HG03558 (cell line): ENCODE measurements around the gene ITGA1.

Source experiments
- ATAC-seq: cut with Tn5 transposase; IDR thresholded peaks from one replicate; pipeline ENCODE4 v1.9.1; 2021; ENCODE audit warnings: moderate number of reproducible peaks; ENCODE audit not compliant: unreplicated experiment; ENCODE audit errors: extremely low read depth

Gene ITGA1

DNA sequence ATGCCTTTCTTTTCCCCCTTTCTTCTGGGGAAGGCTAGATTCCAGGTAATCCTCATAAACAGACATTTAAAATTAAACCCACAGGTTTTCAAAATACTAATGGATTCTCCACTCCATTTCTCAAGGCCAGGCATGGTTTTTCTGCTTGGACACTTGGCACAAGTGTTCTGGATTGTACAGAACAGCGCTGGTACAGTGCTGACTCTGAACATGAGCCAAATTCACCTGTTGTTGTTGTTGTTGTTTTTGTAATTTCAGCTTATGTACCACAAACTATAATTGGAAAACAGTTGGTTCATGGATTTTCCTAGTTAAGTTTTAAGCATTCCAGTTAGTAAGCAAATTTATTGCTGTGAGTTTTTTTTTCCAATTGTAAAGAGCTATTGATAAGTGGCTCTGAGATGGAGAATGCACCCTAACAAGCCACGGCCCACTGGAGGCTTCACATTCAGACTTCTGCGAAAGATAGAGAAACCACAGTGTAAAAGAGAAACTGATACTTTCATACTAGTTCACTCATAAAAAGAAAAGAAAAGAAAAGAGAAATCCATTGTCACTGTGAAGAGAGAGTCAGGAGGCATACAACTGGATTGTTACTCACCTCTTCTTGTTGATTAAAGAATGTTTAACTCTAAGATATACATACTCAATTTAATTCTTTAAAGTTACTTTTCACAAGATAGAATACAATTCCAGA is 16.2 kb upstream of the ITGA1 start:
- ATAC-seq: peak; percentile 93

DNA sequence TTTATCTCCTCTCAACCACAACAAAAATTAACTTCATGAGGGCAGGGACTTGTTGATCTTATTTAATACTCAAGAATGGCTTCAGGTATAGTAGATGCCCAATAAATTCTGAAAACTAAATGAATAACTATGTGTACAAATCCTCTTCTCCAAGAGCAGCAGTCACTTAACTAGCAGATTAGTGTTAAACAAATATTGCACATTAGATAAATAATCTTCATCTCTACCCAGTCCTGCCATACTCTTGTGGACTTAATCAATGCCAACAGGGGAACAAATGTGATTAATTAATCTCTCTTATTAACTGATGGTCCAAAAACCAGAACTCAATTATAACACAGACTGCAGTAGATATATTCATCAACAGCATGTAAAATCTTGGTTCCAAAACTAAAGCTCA is 15.0 kb upstream of the ITGA1 start:
- ATAC-seq: no peak

DNA sequence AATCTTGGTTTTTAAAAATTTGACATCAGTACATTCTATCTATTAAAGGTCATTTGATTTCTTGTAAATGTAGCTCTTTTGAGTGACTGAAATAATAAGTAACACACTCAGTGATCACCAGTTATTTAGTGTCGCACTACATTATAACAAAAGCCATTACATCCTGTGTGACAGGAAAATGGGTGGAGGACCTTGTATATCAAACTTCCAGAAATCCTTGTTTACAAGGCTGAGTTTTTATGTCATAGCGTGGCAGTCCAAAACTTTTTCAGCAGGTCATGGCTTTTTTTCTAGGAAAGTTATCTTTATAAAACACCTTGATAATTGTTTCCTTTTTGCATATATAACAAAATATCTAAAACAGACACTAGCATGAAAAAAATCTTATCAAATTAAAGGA is 14.4 kb upstream of the ITGA1 start:
- no peak for ATAC-seq

DNA sequence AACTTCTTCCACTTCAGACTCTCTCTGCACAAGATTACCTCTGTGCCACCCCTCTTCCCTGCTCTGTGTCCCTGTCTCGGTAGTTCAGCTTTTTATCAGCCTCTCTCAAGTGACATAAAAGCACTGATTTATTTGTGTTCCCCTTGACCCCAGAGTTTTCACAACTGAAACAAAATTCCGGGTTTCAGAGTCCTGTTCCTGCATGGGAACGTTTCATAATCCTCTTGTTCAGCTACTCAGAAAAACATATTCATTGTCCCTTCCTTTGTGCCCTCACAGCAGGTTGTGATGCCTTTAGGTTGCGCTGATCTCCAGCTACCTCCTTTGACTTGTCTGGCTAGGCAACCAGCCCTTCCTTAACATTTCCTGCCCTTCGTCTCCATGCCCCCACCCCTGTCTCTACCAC is 13.7 kb upstream of the ITGA1 start:
- ATAC-seq: no peak

DNA sequence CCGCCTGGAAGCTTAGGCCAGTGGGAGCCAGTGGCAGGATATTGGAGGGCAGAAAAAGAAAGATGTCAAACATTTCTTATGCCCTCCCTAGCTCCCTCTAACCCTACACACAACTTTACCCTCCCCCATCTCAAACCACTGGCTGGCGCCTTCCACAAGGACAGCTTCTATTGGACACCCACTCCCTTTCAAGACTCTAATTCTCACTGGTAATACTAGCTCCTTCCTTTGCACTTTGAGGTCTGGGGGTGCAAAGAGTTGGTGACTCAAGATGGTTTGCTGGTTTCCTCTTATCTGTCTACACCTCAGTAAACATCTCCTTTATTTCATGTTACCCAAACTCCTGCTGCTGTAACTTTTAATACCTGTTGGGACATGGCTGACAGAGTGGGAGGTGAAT is 11.6 kb upstream of the ITGA1 start:
- ATAC-seq: no peak

DNA sequence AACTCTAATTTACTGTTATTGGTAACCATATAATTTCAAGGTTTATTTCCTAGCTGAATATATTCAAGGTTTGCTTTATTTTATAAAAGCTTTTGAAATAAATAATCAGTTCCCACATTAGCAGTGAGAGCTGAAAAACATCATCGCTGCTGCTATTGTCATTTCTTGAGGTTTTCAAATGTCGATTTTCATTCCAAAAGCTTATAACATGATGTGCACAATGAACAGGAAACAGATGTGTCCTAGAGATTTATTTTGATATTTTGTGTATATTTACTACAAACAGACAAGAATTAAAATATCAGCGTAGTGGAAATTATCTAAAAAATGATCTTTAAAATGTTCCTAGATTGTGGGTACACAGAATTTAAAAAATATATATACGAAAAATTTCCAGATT is 10.5 kb upstream of the ITGA1 start:
- no peak for ATAC-seq

DNA sequence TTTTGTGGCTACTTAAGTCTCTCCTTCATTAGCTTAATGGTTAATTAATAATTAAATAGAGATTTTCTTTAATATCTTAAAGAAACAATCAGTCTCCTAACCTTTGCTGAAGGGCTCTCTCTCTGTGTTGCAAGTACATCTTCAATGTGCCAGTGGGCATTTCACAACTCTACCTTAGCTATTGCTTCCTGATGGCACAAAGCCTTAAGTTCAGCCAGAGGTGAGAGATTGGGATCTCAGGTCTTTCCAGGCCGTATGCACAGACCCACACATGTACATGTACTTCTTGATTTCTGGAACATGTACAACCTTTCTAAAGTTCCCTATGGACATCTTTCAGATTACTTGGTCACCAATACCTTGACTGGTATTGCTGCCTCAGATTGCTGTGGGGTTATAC is 8.9 kb upstream of the ITGA1 start:
- ATAC-seq: no peak

DNA sequence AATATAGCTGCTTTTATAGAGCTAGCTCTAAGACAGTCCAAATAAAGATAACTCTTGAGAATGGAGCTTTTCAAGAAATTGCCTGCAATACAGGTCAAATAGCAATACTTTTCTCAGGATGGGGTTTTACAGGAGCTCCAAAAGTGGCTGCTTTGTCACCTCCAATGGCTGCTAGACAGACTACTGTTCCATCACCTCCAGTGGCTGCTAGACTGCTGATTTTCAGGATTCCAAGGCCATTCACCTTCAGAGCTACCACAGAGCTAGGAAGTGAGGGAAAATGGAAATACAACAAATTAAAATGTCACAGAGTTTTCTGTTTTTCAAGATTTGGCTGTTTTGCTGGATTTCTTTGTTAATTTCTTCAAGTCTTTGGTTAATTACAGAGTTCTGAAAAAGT is 8.5 kb upstream of the ITGA1 start:
- ATAC-seq: no peak

DNA sequence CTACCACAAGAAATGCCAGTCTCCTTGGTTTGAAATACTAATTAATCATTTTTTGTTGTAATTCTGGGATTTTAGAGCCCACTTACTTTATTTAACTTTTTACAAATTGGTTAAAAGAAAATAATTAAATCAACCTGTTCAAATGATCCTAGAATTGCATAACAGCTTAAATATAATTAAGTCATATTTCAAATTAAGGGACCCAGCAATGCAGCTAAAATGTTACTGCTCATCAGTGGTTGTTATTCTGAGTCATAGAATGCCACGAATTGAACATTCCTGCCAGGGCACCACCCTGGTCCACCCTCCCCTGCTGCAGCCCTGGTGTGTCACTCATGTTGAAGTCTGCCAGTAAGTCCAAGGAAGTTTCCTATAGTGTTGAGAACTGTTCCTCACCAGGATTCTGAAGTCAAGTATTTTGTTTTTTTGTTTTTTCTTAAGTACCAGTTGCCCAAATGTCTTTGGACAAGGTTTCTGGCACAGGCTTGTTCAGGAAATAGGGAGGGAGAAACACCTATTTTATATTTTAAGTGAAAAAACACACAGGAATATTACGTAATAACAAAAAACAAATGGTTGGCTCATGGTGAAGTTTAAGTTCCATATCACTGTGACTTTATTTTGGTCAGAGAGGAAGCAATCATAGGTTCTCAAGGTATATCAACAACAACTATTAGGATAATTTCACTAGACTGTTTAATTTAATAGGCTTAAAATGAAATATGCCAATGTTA is 4.3 kb upstream of the ITGA1 start:
- no peak for ATAC-seq

DNA sequence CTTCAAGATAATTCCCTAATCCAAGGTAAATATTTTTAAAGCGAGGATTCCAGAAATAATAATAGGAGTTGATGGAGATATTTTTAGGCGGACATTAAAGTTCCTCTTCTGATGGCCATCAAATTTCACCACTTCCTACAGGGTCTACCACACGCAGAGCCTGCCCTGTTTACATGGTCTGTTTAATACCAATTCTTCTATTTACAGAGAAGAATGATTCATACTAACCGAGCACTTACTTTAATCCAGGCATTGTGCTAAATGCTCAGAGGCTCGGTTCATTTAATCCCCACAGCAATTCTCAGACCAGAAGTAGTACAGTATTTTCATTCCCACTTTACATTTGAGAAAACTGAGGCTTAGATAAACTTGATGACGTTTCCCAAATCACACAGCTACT is 3.0 kb upstream of the ITGA1 start:
- no peak for ATAC-seq

DNA sequence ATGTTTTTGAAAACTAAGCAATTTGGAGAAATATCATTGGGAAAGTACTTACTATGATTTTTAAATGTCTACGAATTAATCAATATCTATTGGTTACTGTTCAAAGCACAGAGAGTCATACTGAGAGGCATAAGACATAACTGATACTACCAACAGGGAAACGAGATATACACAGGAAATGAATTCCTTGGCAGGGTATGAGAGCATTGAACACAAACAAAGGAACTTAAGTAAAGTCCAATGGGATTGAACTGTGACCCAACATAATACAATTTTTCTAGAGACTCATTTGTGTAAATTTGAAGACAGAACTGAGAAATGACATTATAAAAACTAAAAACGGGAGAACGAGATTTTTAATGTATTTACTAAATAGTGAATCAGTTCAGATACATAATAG is 1.3 kb upstream of the ITGA1 start:
- no peak for ATAC-seq

DNA sequence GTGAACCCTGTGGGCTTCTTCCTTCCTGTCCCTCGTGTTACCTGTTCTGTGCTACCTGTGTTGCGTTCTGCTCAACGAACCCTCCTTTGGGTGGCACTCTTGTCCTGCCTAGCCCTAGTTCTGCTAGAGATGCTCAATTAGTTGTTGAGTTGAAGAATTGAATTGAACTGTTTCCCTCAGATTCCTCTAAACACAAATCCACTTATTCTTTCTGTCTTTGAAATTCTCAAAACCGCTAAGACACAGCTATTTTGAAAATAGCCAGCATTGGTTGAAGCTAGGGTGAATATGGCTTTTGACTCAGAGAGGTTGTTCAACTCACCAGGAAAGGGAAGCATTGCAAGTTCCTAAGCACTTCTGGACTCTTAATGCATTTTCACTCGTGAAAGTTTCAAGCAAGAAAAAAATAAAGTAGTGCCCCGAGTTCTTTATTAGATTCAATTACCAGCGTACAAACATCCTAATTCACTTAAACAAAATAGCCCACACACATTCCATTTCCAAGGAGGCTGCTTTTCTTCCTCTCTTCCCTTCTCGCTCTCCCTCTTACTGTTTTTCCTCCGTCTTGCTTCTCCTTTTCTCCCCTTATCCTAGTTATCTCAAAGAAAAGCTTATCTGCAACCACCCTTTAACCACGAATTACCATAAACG is 642 bp upstream of the ITGA1 start:
- peak; percentile 35 for ATAC-seq

DNA sequence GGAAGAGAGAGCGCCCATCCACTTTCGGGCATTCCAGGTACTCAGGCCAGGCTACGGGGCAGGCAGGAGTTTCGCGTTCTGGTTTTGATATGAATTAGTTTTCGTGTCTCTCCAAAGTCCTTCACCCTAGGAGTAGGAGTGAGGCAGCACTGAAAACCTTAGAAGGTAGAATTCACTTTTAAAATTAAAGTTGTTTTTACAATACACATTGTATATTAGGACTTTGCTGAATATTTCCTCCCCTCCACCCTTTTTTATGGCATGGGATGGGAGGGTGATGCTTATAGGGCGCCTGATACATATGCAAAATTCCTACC is 747 bp downstream of the ITGA1 start:
- ATAC-seq: no peak

DNA sequence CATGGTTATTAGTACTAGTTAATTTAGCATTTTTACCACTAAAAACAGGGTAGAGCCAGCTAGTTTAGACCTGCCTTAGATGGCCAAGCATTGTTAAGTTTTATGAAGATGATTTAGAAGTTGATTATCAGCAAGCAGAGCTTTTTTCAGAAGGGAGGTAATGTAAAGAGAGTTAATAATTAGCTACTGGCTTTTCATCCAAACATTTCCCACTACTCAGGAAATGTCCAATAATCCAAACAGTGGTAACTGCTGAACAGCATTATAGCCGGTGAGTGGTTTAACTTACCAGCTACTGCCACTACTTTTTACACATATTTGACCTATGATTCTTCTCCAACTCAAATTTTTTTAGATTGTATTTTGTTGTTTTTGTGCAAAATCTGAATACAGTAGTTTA is 1.7 kb downstream of the ITGA1 start:
- no peak for ATAC-seq

DNA sequence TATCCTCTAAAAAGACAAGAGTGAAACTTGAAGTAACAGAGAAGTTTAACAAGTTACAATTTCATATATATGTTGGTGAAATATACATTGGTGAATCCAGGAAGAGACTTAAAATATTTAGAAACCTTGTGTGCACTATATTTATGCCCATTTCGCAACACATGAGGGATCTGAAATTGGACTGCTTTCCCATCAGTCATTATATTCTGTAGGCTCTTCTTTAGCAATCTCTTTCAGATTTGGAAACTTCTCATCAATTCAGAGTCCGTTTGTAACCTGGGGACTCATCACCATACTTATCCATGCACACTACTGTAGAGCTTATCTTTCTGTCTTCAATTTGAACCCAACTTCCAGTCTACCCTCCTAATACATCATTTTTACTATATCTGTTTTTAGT is 2.1 kb downstream of the ITGA1 start:
- ATAC-seq: no peak

DNA sequence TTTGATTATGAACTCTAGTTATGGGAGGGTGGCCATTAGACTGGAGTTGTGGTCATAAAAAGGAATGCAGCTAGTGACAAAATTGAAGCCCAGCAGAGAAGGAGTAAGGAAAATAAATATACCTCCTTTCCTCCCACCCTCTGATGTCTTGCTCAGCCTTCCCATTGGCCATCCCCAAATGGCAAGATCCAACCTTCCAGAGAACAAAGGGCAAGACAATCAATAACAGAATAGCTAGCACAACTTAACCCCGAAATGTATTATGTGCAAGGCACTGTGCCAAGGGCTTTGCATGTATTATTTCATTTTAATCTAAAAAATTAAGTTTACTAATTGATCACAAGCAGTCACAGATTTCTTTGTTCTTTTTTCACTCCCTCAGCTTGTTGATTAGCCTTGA is 3.6 kb downstream of the ITGA1 start:
- no peak for ATAC-seq

DNA sequence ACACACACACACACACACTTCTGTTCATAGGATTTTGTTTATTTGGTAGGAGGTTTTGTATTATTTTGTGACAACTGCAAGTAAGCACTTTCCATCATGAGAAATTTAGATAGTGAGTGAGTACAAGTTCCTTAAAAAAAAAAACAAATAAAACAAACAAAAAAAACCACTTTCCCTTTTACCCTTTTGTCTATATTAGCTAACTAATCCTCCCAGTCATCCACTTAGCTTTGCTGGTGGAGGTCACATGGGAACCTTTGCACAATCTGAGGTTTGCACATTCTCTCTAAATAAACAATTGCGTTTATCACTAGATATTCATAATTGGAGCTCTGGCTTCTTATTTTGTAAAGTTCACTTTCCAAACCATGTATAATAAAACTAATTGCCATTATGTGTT is 6.8 kb downstream of the ITGA1 start:
- ATAC-seq: no peak

DNA sequence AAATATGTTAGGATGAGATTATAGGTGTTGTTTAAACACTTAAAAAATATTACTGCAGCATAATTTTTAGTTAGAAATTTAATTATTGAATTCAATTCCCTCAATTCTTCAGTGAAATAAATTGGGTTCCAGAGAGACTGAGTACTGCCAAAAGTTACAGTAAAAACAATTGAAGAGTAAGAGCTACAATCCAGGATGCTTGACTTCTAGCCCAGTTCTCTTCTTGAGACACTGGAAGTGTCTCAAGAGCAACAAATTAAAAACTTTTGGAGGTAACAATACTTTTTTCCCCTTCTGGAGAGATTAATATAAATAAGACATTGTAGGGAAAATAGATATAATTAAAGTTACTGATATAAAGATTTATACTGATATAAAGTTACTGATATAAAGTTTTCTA is 8.3 kb downstream of the ITGA1 start:
- ATAC-seq: no peak

DNA sequence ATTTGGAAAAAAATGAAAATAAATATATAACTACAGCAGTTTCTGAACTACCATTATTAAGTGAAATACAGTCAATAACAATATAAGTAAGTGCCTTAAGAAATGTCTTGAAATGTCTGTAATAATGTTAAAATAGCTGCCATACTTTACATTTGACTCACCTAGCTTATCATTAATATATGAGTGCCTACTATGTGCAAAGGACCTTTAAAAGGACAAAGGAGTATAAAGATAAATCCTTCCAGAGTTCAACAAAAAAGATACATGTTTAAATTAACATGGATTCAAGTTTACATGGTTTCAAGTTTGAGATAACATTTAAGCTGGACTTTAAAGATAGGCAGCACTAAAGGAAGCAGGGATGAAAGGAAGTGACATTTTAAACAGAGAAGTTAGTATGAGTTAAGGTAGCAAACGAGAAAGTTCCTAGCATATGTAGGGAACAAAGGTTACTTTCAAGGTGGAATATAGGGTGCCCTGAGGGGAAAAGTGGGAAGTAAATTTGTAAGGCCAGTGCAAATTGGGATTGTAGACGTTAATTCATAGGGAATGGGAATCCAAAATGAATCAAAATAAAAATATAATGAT is 8.9 kb downstream of the ITGA1 start:
- ATAC-seq: no peak

DNA sequence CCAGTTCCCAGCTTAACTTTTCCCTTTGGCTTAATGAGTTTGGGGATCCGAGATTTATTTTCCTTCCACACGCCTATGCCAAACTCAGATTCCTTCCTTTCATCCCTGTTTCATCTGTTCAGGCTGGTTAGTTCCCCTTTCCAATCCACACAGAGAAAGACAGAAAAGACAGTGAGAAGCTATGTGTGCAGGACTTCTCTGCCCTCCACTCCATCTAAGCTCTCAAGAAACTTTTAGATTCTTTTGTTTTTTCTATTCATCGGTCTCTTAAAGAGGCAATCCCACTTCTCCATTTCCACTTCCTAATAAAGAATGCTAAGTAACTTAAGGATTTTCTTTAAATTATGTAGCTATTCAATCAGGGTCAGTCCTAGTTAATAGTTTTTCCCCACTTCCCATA is 11.2 kb downstream of the ITGA1 start:
- no peak for ATAC-seq

DNA sequence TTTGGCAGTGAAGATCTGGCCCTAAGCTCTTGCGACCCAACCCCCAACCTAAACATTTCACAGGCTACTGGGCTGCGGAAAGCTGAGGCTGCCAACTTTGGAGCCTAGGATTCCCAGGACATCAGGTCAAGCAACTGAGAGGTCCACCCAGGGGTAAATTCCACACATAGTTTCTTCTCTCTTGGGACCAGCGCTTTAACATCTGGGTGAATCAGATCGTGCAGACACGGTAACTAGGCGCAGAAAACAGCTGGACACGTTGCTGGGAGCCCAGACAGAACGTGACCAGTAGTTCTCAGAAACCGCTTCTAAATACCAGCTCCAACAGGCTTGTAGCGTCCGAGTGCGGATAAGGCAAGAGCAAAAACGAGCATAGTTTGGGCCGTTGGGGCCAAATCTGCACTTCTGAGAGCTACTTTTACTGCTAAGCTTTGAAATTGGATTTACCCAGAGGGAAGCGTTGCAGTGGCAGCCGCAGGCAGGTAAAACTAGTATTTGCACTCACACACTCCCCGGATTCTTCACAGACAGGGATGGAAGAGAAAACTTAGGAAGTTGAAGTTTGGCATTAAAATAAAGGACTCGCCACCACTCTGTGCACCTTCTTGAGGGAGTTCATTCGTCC is 11.8 kb downstream of the ITGA1 start:
- ATAC-seq: peak; percentile 7
